ENCODE data around the gene SLC9A3. TPM values are rescaled to one million over a fixed set of nuclear protein-coding genes. Genes with fewer than 3 reads are reported as not detected.

The SLC9A3 gene
- total RNA-seq, 3 donors from 2014 or later (not counting 1 experiment from before 2014, with no cell fraction given), result 0.61 to 1.1 (median 0.73) TPM

DNA sequence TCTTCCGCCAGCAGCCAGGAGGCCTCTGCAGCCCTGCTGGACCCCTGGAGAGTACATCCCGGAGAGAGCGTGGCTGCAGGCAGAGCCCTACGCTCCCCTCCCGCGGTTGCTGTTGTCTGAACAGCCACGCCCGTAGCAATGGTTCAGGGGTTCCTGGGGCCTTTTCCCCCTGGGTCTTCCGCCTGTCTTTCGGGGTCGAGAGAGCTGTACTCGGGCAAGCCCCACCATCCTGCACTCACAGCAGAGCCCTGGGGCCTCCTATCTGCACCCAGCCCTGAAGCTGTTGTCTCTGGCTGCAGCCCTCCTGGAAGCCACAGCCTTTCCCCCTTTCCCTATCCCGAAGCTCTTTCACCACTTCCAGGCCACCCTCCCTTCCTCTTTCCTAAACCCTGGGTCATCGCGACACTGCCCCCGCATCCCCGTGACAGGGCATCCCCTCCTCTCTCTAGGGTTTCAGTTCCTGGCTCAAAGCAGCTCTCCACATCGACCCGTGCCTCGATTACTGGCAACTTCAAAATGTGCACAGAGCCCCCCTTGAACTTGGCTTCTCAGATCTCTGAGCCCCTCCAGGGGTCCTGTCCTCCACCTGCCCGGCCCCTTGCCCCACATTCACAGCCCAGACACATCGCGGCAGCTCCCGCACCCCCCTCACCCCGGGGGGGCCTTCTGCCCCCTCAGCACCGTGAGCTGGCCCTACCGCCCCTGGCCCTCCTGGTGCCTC lies 44.0 kb upstream of the SLC9A3 start:
- intact Hi-C loops (cut with micrococcal nuclease), result no loop called here
- Histone ChIP-seq H3K27ac (ENCODE audit: low read length) (no peak overlapping the region), H3K36me3 (ENCODE audit: control insufficient read depth, insufficient read depth, low read length) (no peaks in the 10 kb centered on the region), H3K9me3 (ENCODE audit: control insufficient read depth, insufficient read depth, low read length) (no peaks in the 10 kb centered on the region), H3K4me3 (ENCODE audit: low read length) (no peak overlapping the region), H3K27me3 (ENCODE audit: control insufficient read depth, insufficient read depth, low read length) (no peaks in the 10 kb centered on the region), H3K4me1 (ENCODE audit: control insufficient read depth, insufficient read depth, low read length) (no peaks in the 10 kb centered on the region)
- no peaks in the 10 kb centered on the region for H3K9me3 Mint-ChIP-seq
- WGBS (ENCODE audit: insufficient coverage), result 67% methylated on average over 27 of the region's 27 CpGs
- peak in 1 of 3 donors; percentile 23 for ATAC-seq
- no peaks in the 10 kb centered on the region for H3K36me3 Mint-ChIP-seq
- DNase-seq, result no peak
- no peak overlapping the region for H3K4me3 Mint-ChIP-seq
- TF ChIP-seq, protein P1, sequence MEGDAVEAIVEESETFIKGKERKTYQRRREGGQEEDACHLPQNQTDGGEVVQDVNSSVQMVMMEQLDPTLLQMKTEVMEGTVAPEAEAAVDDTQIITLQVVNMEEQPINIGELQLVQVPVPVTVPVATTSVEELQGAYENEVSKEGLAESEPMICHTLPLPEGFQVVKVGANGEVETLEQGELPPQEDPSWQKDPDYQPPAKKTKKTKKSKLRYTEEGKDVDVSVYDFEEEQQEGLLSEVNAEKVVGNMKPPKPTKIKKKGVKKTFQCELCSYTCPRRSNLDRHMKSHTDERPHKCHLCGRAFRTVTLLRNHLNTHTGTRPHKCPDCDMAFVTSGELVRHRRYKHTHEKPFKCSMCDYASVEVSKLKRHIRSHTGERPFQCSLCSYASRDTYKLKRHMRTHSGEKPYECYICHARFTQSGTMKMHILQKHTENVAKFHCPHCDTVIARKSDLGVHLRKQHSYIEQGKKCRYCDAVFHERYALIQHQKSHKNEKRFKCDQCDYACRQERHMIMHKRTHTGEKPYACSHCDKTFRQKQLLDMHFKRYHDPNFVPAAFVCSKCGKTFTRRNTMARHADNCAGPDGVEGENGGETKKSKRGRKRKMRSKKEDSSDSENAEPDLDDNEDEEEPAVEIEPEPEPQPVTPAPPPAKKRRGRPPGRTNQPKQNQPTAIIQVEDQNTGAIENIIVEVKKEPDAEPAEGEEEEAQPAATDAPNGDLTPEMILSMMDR (IDR thresholded peaks at IDR 0.05), result no peak
- peaks cover 9 to 18% of the 10 kb centered on the region in 2 donors for H3K27me3 Mint-ChIP-seq (ENCODE audit: low read depth in 2 of 2)
- H3K27ac Mint-ChIP-seq, result no peak overlapping the region
- H3K4me1 Mint-ChIP-seq, result no peaks in the 10 kb centered on the region

DNA sequence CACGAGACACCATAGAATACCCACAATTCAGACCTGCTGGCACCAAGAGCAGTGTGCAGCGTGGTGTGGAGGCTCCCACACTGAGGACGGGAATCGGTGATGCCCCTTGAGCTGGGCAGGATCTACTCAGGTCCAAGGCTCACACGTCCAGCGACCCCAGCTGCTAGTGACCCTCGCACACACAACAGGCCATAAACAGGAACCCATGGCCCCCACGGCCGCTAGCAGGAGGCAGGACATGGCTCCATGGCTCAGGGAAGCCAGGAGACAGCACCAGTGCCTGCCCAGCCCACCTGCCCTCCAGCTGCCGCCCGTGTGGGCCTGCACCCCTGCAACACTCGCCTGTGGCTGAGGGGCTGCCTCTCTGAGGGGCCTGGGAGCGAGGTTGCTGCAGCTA lies 43.4 kb upstream of the SLC9A3 start:
- H3K9me3 ChIP-seq (ENCODE audit: control insufficient read depth, insufficient read depth, low read length), result no peaks in the 10 kb centered on the region
- Mint-ChIP-seq H3K4me3 (no peak overlapping the region), H3K27ac (no peak overlapping the region), H3K36me3 (no peaks in the 10 kb centered on the region), H3K27me3 (ENCODE audit: low read depth in 2 of 2) (peaks cover 9 to 18% of the 10 kb centered on the region in 2 donors), H3K9me3 (no peaks in the 10 kb centered on the region), H3K4me1 (no peaks in the 10 kb centered on the region)
- ATAC-seq, result no peak
- no peaks in the 10 kb centered on the region for H3K36me3 ChIP-seq (ENCODE audit: control insufficient read depth, insufficient read depth, low read length)
- no peaks in the 10 kb centered on the region for H3K27me3 ChIP-seq (ENCODE audit: control insufficient read depth, insufficient read depth, low read length)
- TF ChIP-seq, protein P1 (IDR thresholded peaks at IDR 0.05), result no peak
- no peaks in the 10 kb centered on the region for H3K4me1 ChIP-seq (ENCODE audit: control insufficient read depth, insufficient read depth, low read length)
- no peak for DNase-seq
- no peak overlapping the region for H3K27ac ChIP-seq (ENCODE audit: low read length)
- intact Hi-C loops (cut with micrococcal nuclease), result no loop called here
- WGBS (ENCODE audit: insufficient coverage), result 79% methylated on average over 13 of the region's 13 CpGs
- H3K4me3 ChIP-seq (ENCODE audit: low read length), result no peak overlapping the region

- no peak overlapping the region for H3K27ac Mint-ChIP-seq
- 92% methylated on average over 15 of the region's 16 CpGs for WGBS (ENCODE audit: insufficient coverage)
These were observed 42.5 kb upstream of the SLC9A3 start for GRCh38 chr5:566636-567309.

More at GRCh38 chr5:566636-567309, 42.5 kb upstream of the SLC9A3 start:
- no peak overlapping the region for H3K4me3 Mint-ChIP-seq
- no peaks in the 10 kb centered on the region for H3K4me1 Mint-ChIP-seq
- Histone ChIP-seq H3K36me3 (ENCODE audit: control insufficient read depth, insufficient read depth, low read length) (no peaks in the 10 kb centered on the region), H3K4me1 (ENCODE audit: control insufficient read depth, insufficient read depth, low read length) (no peaks in the 10 kb centered on the region), H3K4me3 (ENCODE audit: low read length) (no peak overlapping the region), H3K9me3 (ENCODE audit: control insufficient read depth, insufficient read depth, low read length) (no peaks in the 10 kb centered on the region), H3K27me3 (ENCODE audit: control insufficient read depth, insufficient read depth, low read length) (no peaks in the 10 kb centered on the region), H3K27ac (ENCODE audit: low read length) (no peak overlapping the region)
- intact Hi-C loops (cut with micrococcal nuclease), result no loop called here
- TF ChIP-seq, protein P1 (IDR thresholded peaks at IDR 0.05), result no peak
- H3K9me3 Mint-ChIP-seq, result no peaks in the 10 kb centered on the region
- H3K36me3 Mint-ChIP-seq, result no peaks in the 10 kb centered on the region
- DNase-seq (no peak), ATAC-seq (no peak)
- peaks cover 9 to 18% of the 10 kb centered on the region in 2 donors for H3K27me3 Mint-ChIP-seq (ENCODE audit: low read depth in 2 of 2)
